Measurements from ENCODE around the gene ISLR2. TPM values are rescaled to one million over a fixed set of nuclear protein-coding genes. Genes with fewer than 3 reads are reported as not detected.
A peak's percentile ranks its signal among the peaks of the same experiment; 100 is the strongest.

The ISLR2 gene
- total and polyA plus RNA-seq, 4 donors: 5.2 to 16.7 (median 11.3) TPM

GRCh38 chr15:74174958-74175253, 44.5 kb downstream of the ISLR2 start:
- 82% methylated on average over 14 of the region's 14 CpGs for WGBS (ENCODE audit: insufficient coverage)
- peak overlapping the region; percentile 72 for H3K27ac ChIP-seq (ENCODE audit: low read depth, low read length)
- peaks cover 63% of the 10 kb centered on the region for H3K4me1 ChIP-seq (ENCODE audit: control insufficient read depth, insufficient read depth, low read length)
- no peaks in the 10 kb centered on the region for H3K27me3 ChIP-seq (ENCODE audit: control insufficient read depth, insufficient read depth, low read length)
- no peak for DNase-seq (ENCODE audit: low read depth in 4 of 6, low spot score in 6 of 6)
- peak overlapping the region; percentile 37 for H3K4me3 ChIP-seq (ENCODE audit: low read depth, low read length)
- H3K36me3 ChIP-seq (ENCODE audit: control insufficient read depth, insufficient read depth, low read length): peaks cover under 1% of the 10 kb centered on the region
- no peaks in the 10 kb centered on the region for H3K9me3 ChIP-seq (ENCODE audit: control insufficient read depth, insufficient read depth, low read length)

- DNase-seq (ENCODE audit: low read depth in 4 of 6, low spot score in 6 of 6): no peak
- Histone ChIP-seq H3K4me3 (ENCODE audit: low read depth, low read length) (peak overlapping the region; percentile 37), H3K9me3 (ENCODE audit: control insufficient read depth, insufficient read depth, low read length) (no peaks in the 10 kb centered on the region), H3K36me3 (ENCODE audit: control insufficient read depth, insufficient read depth, low read length) (peaks cover 2% of the 10 kb centered on the region), H3K4me1 (ENCODE audit: control insufficient read depth, insufficient read depth, low read length) (peaks cover 62% of the 10 kb centered on the region), H3K27ac (ENCODE audit: low read depth, low read length) (no peak overlapping the region), H3K27me3 (ENCODE audit: control insufficient read depth, insufficient read depth, low read length) (no peaks in the 10 kb centered on the region)
- WGBS (ENCODE audit: insufficient coverage): 89% methylated on average over 45 of the region's 45 CpGs
Measured at GRCh38 chr15:74175271-74176191, 45.1 kb downstream of the ISLR2 start.

DNA sequence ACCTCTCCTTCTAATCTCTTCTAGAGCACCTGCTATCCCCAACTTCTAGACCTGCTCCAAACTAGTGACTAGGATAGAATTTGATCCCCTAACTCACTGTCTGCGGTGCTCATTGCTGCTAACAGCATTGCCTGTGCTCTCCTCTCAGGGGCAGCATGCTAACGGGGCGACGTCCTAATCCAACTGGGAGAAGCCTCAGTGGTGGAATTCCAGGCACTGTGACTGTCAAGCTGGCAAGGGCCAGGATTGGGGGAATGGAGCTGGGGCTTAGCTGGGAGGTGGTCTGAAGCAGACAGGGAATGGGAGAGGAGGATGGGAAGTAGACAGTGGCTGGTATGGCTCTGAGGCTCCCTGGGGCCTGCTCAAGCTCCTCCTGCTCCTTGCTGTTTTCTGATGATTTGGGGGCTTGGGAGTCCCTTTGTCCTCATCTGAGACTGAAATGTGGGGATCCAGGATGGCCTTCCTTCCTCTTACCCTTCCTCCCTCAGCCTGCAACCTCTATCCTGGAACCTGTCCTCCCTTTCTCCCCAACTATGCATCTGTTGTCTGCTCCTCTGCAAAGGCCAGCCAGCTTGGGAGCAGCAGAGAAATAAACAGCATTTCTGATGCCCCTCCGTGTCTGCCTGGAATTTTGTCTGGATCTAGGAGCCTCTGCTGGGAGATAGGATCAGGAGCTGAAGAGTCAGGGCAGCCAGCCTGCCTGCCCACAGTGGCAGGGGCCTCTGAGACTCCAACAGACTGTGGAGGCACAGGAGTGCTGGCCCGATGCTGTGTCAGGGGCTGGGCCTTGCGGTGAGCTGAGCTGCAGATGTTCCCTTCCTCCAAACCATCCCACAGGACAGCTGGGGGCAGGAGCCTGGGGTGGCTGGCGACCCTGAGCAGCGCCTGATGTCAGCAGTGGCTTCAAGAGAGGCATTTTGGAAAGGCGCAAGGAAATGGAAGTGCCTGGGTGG, 46.2 kb downstream of the ISLR2 start:
- Histone ChIP-seq H3K27ac (ENCODE audit: low read depth, low read length) (peak overlapping the region; percentile 8), H3K27me3 (ENCODE audit: control insufficient read depth, insufficient read depth, low read length) (no peaks in the 10 kb centered on the region), H3K4me3 (ENCODE audit: low read depth, low read length) (peak overlapping the region; percentile 9), H3K4me1 (ENCODE audit: control insufficient read depth, insufficient read depth, low read length) (peaks cover 56% of the 10 kb centered on the region), H3K36me3 (ENCODE audit: control insufficient read depth, insufficient read depth, low read length) (peaks cover 2% of the 10 kb centered on the region), H3K9me3 (ENCODE audit: control insufficient read depth, insufficient read depth, low read length) (no peaks in the 10 kb centered on the region)
- DNase-seq (ENCODE audit: low read depth in 4 of 6, low spot score in 6 of 6): peak in 1 of 6 donors; percentile 22
- WGBS (ENCODE audit: insufficient coverage): 59% methylated on average over 7 of the region's 10 CpGs

- WGBS (ENCODE audit: insufficient coverage): 88% methylated on average over 7 of the region's 7 CpGs
- Histone ChIP-seq H3K36me3 (ENCODE audit: control insufficient read depth, insufficient read depth, low read length) (peaks cover 2% of the 10 kb centered on the region), H3K4me3 (ENCODE audit: low read depth, low read length) (no peak overlapping the region), H3K9me3 (ENCODE audit: control insufficient read depth, insufficient read depth, low read length) (no peaks in the 10 kb centered on the region), H3K4me1 (ENCODE audit: control insufficient read depth, insufficient read depth, low read length) (peaks cover 46% of the 10 kb centered on the region), H3K27me3 (ENCODE audit: control insufficient read depth, insufficient read depth, low read length) (no peaks in the 10 kb centered on the region), H3K27ac (ENCODE audit: low read depth, low read length) (no peak overlapping the region)
- no peak for DNase-seq (ENCODE audit: low read depth in 4 of 6, low spot score in 6 of 6)
Measured at GRCh38 chr15:74178326-74179100, 48.1 kb downstream of the ISLR2 start.

GRCh38 chr15:74179101-74179841, 48.9 kb downstream of the ISLR2 start:
- Histone ChIP-seq H3K36me3 (ENCODE audit: control insufficient read depth, insufficient read depth, low read length) (peaks cover 2% of the 10 kb centered on the region), H3K27me3 (ENCODE audit: control insufficient read depth, insufficient read depth, low read length) (no peaks in the 10 kb centered on the region), H3K4me1 (ENCODE audit: control insufficient read depth, insufficient read depth, low read length) (peaks cover 39% of the 10 kb centered on the region), H3K4me3 (ENCODE audit: low read depth, low read length) (no peak overlapping the region), H3K9me3 (ENCODE audit: control insufficient read depth, insufficient read depth, low read length) (no peaks in the 10 kb centered on the region), H3K27ac (ENCODE audit: low read depth, low read length) (peak overlapping the region; percentile 64)
- WGBS (ENCODE audit: insufficient coverage): 71% methylated on average over 10 of the region's 13 CpGs
- peak in 1 of 6 donors; percentile 56 for DNase-seq (ENCODE audit: low read depth in 4 of 6, low spot score in 6 of 6)

DNA sequence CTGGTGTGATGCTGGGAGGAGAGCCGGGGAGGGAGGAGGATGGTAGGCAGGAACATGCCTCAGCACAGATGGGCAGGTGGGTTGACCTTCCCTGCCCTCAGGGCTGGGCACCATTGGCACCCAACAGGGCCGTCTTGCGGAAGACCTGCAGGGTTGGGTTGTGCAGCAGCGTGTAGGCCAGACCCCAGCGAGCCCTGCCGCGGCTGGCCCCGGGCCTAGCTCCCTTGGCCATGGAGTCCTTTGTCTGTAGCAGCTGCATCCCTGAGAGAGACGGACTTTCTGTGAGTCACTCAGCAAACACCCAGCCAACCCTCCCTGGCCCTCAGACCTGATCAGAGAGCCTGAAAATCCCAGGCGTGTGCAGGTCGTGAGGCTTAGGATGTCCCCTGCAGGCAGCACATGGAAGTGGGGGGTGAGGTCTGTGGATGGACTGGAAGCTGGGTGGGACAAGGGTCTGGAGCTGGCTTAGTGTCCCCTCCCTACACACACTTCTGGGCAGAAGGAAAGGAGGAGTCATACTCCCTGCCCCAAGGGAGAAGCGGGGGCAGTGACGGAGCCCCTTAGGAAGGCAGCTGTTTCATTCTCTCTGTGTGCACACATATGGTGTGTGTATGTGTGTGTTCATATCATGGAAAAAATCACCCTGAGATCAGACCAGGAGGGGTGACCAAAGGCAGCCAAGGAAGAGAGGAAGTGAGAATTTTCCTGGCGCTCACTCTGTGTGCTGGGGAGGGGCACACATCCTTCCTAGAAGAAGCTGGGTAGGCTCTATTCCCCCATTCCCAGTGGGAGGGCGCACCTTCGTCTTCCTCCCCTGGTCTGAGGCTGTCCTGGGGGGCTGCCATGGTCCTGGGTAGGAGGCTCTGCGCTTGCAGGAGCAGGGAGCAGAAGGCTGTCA, 49.8 kb downstream of the ISLR2 start:
- peak overlapping the region; percentile 64 for H3K27ac ChIP-seq (ENCODE audit: low read depth, low read length)
- H3K36me3 ChIP-seq (ENCODE audit: control insufficient read depth, insufficient read depth, low read length): peaks cover 2% of the 10 kb centered on the region
- no peak overlapping the region for H3K4me3 ChIP-seq (ENCODE audit: low read depth, low read length)
- H3K4me1 ChIP-seq (ENCODE audit: control insufficient read depth, insufficient read depth, low read length): peaks cover 39% of the 10 kb centered on the region
- no peak for DNase-seq (ENCODE audit: low read depth in 4 of 6, low spot score in 6 of 6)
- H3K27me3 ChIP-seq (ENCODE audit: control insufficient read depth, insufficient read depth, low read length): no peaks in the 10 kb centered on the region
- 76% methylated on average over 12 of the region's 17 CpGs for WGBS (ENCODE audit: insufficient coverage)
- H3K9me3 ChIP-seq (ENCODE audit: control insufficient read depth, insufficient read depth, low read length): no peaks in the 10 kb centered on the region

DNA sequence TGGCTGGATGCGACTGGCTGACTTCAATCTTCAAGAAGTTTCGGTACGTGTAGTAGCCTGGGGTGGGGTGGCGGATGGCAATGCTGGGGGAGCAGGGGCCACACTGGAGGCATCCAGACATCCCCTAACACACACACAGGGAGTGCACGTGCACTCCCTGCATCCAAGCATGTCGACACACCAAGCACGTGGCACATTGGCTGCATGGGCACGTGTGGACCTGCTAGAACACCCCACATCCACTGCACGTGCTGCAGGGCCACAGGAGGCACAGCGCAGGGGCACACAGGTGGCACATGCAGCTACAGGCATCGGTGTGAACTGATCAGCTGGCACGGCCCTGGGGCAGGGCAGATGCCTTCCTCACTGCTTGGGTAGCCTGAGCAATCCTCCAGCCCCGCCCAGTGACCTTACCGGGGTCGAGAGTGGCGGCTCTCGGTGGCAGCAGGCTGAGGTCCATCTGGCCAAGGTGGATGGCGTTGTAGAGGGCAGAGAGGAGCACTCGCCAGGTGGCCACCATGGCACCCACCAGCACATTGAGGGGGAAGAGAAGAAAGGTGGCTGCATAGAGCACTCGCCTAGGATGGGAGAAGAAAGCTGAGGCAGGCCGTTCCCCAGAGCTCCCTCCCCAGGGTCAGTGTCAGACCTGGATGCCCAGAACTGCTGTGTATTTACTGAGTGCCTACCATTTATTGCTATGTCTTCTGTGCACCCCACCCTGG, 50.7 kb downstream of the ISLR2 start:
- no peak for DNase-seq (ENCODE audit: low read depth in 4 of 6, low spot score in 6 of 6)
- H3K4me1 ChIP-seq (ENCODE audit: control insufficient read depth, insufficient read depth, low read length): peaks cover 31% of the 10 kb centered on the region
- no peaks in the 10 kb centered on the region for H3K9me3 ChIP-seq (ENCODE audit: control insufficient read depth, insufficient read depth, low read length)
- peaks cover 2% of the 10 kb centered on the region for H3K36me3 ChIP-seq (ENCODE audit: control insufficient read depth, insufficient read depth, low read length)
- 81% methylated on average over 19 of the region's 21 CpGs for WGBS (ENCODE audit: insufficient coverage)
- no peak overlapping the region for H3K4me3 ChIP-seq (ENCODE audit: low read depth, low read length)
- H3K27me3 ChIP-seq (ENCODE audit: control insufficient read depth, insufficient read depth, low read length): no peaks in the 10 kb centered on the region
- H3K27ac ChIP-seq (ENCODE audit: low read depth, low read length): no peak overlapping the region

DNA sequence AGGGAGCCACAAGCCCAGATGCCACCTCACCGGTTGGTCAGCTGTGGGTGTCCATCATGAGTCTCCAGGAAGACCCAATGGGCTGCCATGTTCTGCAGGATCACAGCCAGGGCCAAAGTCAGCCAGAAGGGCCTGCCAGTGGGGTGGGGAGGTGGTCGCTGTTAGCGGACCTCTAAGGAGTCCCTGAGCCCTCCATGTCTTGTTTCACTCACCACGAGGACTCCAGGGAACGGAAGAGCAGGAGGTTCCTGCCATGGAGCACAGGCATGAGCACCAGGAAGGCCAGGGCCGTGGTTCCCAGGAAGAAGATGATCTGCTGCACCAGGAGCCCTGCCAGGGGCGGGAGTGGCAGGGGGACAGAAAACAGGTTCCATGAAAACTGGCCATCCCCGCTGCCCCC, 51.7 kb downstream of the ISLR2 start:
- H3K27ac ChIP-seq (ENCODE audit: low read depth, low read length): no peak overlapping the region
- H3K4me3 ChIP-seq (ENCODE audit: low read depth, low read length): no peak overlapping the region
- H3K27me3 ChIP-seq (ENCODE audit: control insufficient read depth, insufficient read depth, low read length): no peaks in the 10 kb centered on the region
- DNase-seq (ENCODE audit: low read depth in 4 of 6, low spot score in 6 of 6): no peak
- H3K36me3 ChIP-seq (ENCODE audit: control insufficient read depth, insufficient read depth, low read length): peaks cover 2% of the 10 kb centered on the region
- H3K9me3 ChIP-seq (ENCODE audit: control insufficient read depth, insufficient read depth, low read length): no peaks in the 10 kb centered on the region
- WGBS (ENCODE audit: insufficient coverage): 95% methylated on average over 8 of the region's 8 CpGs
- H3K4me1 ChIP-seq (ENCODE audit: control insufficient read depth, insufficient read depth, low read length): peaks cover 21% of the 10 kb centered on the region
